Omental fat pad (tissue), 4 donors: ENCODE results near the gene CHORDC1. TPM values are rescaled to one million over a fixed set of nuclear protein-coding genes. Genes with fewer than 3 reads are reported as not detected.
"Not testable (repeated sequence)": the region's sequence is repeated elsewhere in the genome, so short reads cannot be mapped to it uniquely, and the experiment has no call there.

ENCODE experiments used
- ATAC-seq: fragments of 150-250 bp; one replicate; pipeline ENCODE4 v1.9.1; 2016; ENCODE audit warnings: mild to moderate bottlenecking, moderate library complexity; ENCODE audit not compliant: low FRiP score
- DNase-seq: peaks from one replicate; pipeline ENCODE4 v3.0.0-alpha.2; 2019; ENCODE audit warnings: low spot score
- total RNA-seq, 4 donors: library from RNA; depleted of rRNA; stranded (reverse); fragments of >200 nt; gene quantifications; one replicate each; pipeline ENCODE4 v1.1.0, GENCODE V29; 2016
- TF ChIP-seq, protein P1 (sequence below), 3 donors: fragments of 450-650 bp; IDR thresholded peaks; one replicate each; pipeline ENCODE4 v1.5.1; 2016 to 2017; ENCODE audit warnings: antibody characterized with exemption in 3 of 3, mild to moderate bottlenecking in 3 of 3, moderate library complexity in 2 of 3

The CHORDC1 gene
- total RNA-seq, 4 donors from 2014 or later: 56.2 to 147 (median 79.4) TPM

DNA sequence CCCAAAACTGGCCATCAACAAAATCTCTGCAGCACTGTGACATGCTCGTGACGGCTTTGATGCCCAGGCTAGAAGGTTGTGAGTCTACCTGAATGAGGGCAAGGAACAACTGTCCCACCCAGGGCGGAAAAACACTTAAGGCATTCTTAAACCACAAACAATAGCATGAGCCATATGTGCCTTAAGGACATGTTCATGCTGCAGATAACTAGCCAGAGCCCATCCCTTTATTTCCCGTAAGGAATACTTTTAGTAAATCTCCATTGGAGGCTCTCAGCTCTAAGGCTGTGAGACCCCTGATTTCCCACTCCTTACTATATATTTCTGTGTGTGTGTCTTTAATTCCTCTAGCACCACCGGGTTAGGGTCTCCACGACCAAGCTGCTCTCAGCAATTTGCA lies 3.4 kb downstream of the CHORDC1 start:
- ATAC-seq: no peak
- no peak for DNase-seq
- TF ChIP-seq, protein P1, sequence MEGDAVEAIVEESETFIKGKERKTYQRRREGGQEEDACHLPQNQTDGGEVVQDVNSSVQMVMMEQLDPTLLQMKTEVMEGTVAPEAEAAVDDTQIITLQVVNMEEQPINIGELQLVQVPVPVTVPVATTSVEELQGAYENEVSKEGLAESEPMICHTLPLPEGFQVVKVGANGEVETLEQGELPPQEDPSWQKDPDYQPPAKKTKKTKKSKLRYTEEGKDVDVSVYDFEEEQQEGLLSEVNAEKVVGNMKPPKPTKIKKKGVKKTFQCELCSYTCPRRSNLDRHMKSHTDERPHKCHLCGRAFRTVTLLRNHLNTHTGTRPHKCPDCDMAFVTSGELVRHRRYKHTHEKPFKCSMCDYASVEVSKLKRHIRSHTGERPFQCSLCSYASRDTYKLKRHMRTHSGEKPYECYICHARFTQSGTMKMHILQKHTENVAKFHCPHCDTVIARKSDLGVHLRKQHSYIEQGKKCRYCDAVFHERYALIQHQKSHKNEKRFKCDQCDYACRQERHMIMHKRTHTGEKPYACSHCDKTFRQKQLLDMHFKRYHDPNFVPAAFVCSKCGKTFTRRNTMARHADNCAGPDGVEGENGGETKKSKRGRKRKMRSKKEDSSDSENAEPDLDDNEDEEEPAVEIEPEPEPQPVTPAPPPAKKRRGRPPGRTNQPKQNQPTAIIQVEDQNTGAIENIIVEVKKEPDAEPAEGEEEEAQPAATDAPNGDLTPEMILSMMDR (IDR thresholded peaks at IDR 0.05): no peak

DNA sequence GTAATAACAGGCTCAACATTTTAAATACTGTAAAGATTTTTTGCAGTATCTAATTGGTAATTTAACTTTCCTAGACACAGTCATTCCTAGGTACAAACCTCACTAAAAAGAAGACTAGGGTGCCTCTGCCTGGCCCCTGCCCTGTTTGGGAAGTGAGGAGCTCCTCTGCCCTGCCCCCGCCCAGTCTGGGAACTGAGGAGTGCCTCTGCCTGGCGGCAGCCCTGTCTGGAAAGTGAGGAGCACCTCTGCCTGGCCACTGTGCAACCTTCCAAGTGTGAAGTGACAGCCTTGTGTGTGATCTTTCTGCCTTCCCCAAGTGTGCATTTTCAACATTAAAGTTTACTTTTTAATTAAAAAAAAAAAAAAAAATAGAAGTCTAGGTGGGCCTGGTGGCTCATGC lies 4.2 kb downstream of the CHORDC1 start:
- no peak for DNase-seq
- ATAC-seq: no peak
- TF ChIP-seq, protein P1 (IDR thresholded peaks at IDR 0.05): no peak

DNA sequence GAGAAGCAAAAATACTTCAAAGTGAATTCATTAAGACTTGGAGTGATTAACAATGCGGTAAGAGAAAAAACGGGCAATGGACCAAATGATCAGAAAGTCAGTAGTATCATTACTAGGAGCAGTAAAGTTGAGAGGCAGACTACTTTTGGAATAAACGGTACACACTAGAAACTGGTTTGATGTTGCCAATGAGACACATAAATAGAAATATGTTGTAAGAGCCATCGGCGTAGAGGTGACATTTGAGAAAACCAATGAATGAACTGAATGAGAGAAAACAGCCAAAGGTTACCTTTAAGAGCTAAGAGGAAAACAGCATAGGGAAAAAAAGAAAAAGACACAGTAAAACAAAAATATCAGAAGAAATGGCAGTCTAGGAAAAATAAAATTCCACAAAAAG lies 6.2 kb downstream of the CHORDC1 start:
- DNase-seq: no peak
- ATAC-seq: no peak
- TF ChIP-seq, protein P1 (IDR thresholded peaks at IDR 0.05): no peak

DNA sequence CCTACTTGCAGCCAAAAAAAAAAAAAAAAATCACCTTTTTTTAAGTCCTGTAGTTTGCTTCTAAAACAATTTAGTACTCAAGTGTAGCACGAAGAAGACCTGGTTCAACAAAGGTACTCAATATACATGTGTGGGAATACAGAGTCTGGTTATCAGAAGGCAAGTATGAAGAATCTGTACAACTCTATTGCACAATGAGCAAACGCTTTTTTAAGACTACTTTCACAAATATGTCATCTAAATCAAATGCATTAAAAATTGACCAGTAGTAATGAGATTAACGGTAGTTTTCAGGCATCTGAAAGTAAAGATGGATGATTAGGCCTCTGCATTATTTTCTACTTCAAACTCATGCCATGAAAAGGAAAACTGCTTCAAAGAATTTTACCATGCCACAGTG lies 9.5 kb downstream of the CHORDC1 start:
- TF ChIP-seq, protein P1 (IDR thresholded peaks at IDR 0.05): no peak
- DNase-seq (no peak), ATAC-seq (no peak)

DNA sequence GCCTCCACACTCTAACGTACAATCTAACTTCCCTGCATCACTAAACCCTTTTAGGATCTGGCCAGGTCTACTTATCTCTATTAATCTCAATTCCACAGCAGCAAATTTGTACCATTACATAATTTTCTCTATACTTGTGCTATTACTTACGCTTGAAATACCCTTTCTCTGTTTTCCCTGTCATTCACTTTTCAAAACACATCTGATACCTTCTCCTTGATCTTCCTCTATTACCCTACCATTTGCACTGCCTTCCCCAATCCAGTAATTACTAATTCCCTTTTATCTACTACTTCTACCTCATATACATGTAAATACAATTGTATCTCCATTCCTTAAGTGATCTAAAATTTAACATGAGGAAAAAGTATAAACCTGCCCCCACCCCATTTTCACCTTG lies 14.0 kb downstream of the CHORDC1 start:
- ATAC-seq (no peak), DNase-seq (no peak)
- TF ChIP-seq, protein P1 (IDR thresholded peaks at IDR 0.05): no peak

DNA sequence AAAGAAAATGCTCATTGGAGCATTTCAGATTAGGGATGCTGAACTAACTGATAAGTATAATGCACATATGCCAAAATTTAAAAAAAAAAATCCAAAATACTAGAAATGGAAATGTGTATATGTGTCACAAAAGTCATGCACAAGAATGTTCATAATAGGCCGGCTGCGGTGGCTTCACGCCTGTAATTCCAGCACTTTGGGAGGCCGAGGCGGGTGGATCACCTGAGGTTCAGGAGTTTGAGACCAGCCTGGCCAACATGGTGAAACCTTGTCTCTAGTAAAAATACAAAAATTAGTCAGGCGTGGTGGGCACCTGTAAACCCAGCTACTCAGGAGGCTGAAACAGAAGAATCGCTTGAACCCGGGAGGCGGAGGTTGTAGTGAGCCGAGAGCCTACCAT lies 14.9 kb downstream of the CHORDC1 start:
- ATAC-seq, DNase-seq: not testable (repeated sequence)

DNA sequence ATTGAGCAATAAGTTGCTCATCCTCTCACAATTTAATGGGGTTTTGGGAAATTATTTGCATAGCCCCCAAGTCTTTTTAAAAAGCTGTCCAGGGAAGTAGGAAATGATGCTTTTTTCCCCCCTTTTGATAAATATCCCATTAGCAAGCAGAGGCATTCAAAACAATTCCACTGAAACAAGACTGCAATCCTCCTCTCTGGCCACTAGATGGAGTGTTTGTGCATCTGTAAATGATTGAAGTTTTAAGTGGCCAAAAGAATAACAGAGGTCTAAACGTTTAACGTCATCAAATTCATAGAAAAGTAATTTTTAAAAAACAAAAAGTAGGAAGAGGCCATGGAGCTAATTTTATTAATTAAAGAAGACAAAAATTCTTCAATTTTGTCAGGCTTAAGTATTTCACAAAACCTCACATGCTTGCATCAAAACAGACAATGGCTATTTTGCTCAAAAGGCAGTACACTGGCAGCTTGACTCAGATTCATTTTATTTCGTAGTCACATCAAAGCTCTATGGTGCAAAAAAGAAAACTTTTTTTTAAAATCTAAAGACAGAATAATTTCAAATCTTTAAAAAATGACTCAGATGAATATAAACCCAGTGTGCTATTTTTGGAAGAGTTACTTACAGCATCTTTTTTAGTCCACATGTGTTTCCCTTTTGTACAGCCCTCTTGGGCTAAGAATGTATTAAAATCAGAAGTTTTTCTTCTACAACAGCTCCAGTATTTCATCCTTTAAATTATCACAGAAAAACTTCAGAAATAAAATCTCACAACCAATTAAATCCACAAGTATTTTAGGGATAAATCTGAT lies 17.8 kb downstream of the CHORDC1 start:
- DNase-seq (no peak), ATAC-seq (no peak)
- TF ChIP-seq, protein P1 (IDR thresholded peaks at IDR 0.05): no peak
